CD4-positive, CD25-positive, alpha-beta regulatory T cell (primary cell): ENCODE measurements around the gene RNU2-1. TPM values are rescaled to one million over a fixed set of nuclear protein-coding genes. Genes with fewer than 3 reads are reported as not detected.

ENCODE experiments used
- ATAC-seq, 2 donors: fragments of 150-1000 bp; cut with Tn5 transposase; one replicate each; pipeline ENCODE4 v1.10.0; 2021; ENCODE audit warnings: low read depth in 2 of 2, moderate number of reproducible peaks in 2 of 2, moderate library complexity in 1 of 2
- DNase-seq, 3 donors: peaks; one replicate each; pipeline versions ENCODE4 v3.0.0 to v3.0.0-alpha.2; 2012 to 2022; ENCODE audit warnings: mixed read lengths in 1 of 3
- H3K27ac ChIP-seq: one replicate; pipeline ENCODE4 v1.7.0; 2013; ENCODE audit warnings: mild to moderate bottlenecking, low read length; ENCODE audit not compliant: insufficient read depth, poor library complexity, severe bottlenecking
- H3K27me3 ChIP-seq: one replicate; pipeline ENCODE4 v1.7.0; 2013; ENCODE audit warnings: low read length; ENCODE audit not compliant: control insufficient read depth, insufficient read depth
- H3K36me3 ChIP-seq: one replicate; pipeline ENCODE4 v1.7.0; 2013; ENCODE audit warnings: mild to moderate bottlenecking, low read length, moderate library complexity; ENCODE audit not compliant: control insufficient read depth, insufficient read depth
- H3K4me1 ChIP-seq: 2 replicates; pipeline ENCODE4 v1.7.0; 2013; ENCODE audit warnings: mild to moderate bottlenecking, low read length; ENCODE audit not compliant: insufficient read depth, control insufficient read depth, poor library complexity, severe bottlenecking
- H3K4me3 ChIP-seq: one replicate; pipeline ENCODE4 v1.7.0; 2013; ENCODE audit warnings: low read depth, mild to moderate bottlenecking, low read length, moderate library complexity
- H3K9me3 ChIP-seq, 2 experiments: 1 replicate in 1 of 2; 2 replicates in 1 of 2; pipeline ENCODE4 v1.7.0; 2013; ENCODE audit warnings: low read length in 2 of 2, mild to moderate bottlenecking in 1 of 2, moderate library complexity in 1 of 2; ENCODE audit not compliant: control insufficient read depth in 2 of 2
- H3K27ac Mint-ChIP-seq, 3 donors: one replicate each; pipeline ENCODE4 v1.8.0; 2020 to 2022; ENCODE audit warnings: mild to moderate bottlenecking in 3 of 3, mixed read lengths in 3 of 3, moderate library complexity in 2 of 3
- H3K27me3 Mint-ChIP-seq: one replicate; pipeline ENCODE4 v1.8.0; 2022; ENCODE audit warnings: mild to moderate bottlenecking, mixed read lengths
- H3K36me3 Mint-ChIP-seq: one replicate; pipeline ENCODE4 v1.8.0; 2020; ENCODE audit warnings: mixed read lengths
- H3K4me1 Mint-ChIP-seq, 4 donors: one replicate each; pipeline ENCODE4 v1.8.0; 2020 to 2022; ENCODE audit warnings: mixed read lengths in 4 of 4, mild to moderate bottlenecking in 1 of 4
- H3K4me3 Mint-ChIP-seq, 4 donors: one replicate each; pipeline ENCODE4 v1.8.0; 2020 to 2022; ENCODE audit warnings: mild to moderate bottlenecking in 4 of 4, mixed read lengths in 4 of 4, moderate library complexity in 3 of 4
- H3K9me3 Mint-ChIP-seq, 7 donors: one replicate each; pipeline ENCODE4 v1.8.0; 2020 to 2022; ENCODE audit warnings: mixed read lengths in 7 of 7, mild to moderate bottlenecking in 3 of 7, moderate library complexity in 2 of 7
- polyA plus RNA-seq, 4 donors: library from polyadenylated mRNA; unstranded; fragments of 300-500 nt; fragmentation: Illumina TruSeq; gene quantifications; one replicate each; pipeline ENCODE4 v1.2.3, GENCODE V29; 2021
- total RNA-seq: library from RNA; stranded (reverse); gene quantifications from one replicate; pipeline ENCODE4 v1.2.3, GENCODE V29; 2022

RNU2-1 gene
- total and polyA plus RNA-seq, 5 donors from 2014 or later, result 4,537 TPM; not detected in 4

- H3K27ac ChIP-seq, result no peak overlapping the region
- no peaks in the 10 kb centered on the region for H3K27me3 ChIP-seq
- no peaks in the 10 kb centered on the region for H3K9me3 Mint-ChIP-seq
- no peak overlapping the region for H3K27ac Mint-ChIP-seq
- peaks cover 0 to 22% (median 16%) of the 10 kb centered on the region in 4 donors for H3K4me1 Mint-ChIP-seq
- DNase-seq (no peak), ATAC-seq (no peak)
- peaks cover 36% of the 10 kb centered on the region for H3K36me3 Mint-ChIP-seq
- no peak overlapping the region for H3K4me3 Mint-ChIP-seq
- H3K4me1 ChIP-seq, result no peaks in the 10 kb centered on the region
- no peak overlapping the region for H3K4me3 ChIP-seq
- H3K9me3 ChIP-seq, result no peaks in the 10 kb centered on the region
- peaks cover 8% of the 10 kb centered on the region for H3K36me3 ChIP-seq
- no peaks in the 10 kb centered on the region for H3K27me3 Mint-ChIP-seq
These were observed 13.9 kb downstream of the RNU2-1 start for GRCh38 chr17:43219746-43220380.

- H3K4me1 Mint-ChIP-seq, result peaks cover 0 to 22% (median 16%) of the 10 kb centered on the region in 4 donors
- H3K4me3 ChIP-seq, result no peak overlapping the region
- no peaks in the 10 kb centered on the region for H3K27me3 ChIP-seq
- DNase-seq (no peak), ATAC-seq (no peak)
- no peak overlapping the region for H3K4me3 Mint-ChIP-seq
- H3K27ac ChIP-seq, result no peak overlapping the region
- H3K36me3 Mint-ChIP-seq, result peaks cover 33% of the 10 kb centered on the region
- H3K4me1 ChIP-seq, result no peaks in the 10 kb centered on the region
- no peaks in the 10 kb centered on the region for H3K9me3 ChIP-seq
- no peaks in the 10 kb centered on the region for H3K27me3 Mint-ChIP-seq
- no peak overlapping the region for H3K27ac Mint-ChIP-seq
- no peaks in the 10 kb centered on the region for H3K9me3 Mint-ChIP-seq
- H3K36me3 ChIP-seq, result peaks cover 8% of the 10 kb centered on the region
These were observed 14.8 kb downstream of the RNU2-1 start for GRCh38 chr17:43219001-43219400.

- no peak overlapping the region for H3K4me3 ChIP-seq
- no peaks in the 10 kb centered on the region for H3K9me3 Mint-ChIP-seq
- ATAC-seq (no peak), DNase-seq (peak in 1 of 3 donors; percentile 17)
- peaks cover 8% of the 10 kb centered on the region for H3K4me1 ChIP-seq
- H3K36me3 Mint-ChIP-seq, result peaks cover 29% of the 10 kb centered on the region
- H3K4me1 Mint-ChIP-seq, result peaks cover 3 to 35% (median 21%) of the 10 kb centered on the region in 4 donors
- H3K27me3 Mint-ChIP-seq, result no peaks in the 10 kb centered on the region
- peaks cover 8% of the 10 kb centered on the region for H3K36me3 ChIP-seq
- no peak overlapping the region for H3K27ac ChIP-seq
- peak overlapping the region in 2 of 4 donors; percentile 35 for H3K4me3 Mint-ChIP-seq
- no peaks in the 10 kb centered on the region for H3K9me3 ChIP-seq
- peak overlapping the region in 2 of 3 donors; percentile 8 to 15 for H3K27ac Mint-ChIP-seq
- H3K27me3 ChIP-seq, result no peaks in the 10 kb centered on the region
These were observed 16.1 kb downstream of the RNU2-1 start for GRCh38 chr17:43217614-43218087.

- Histone ChIP-seq H3K27ac (no peak overlapping the region), H3K9me3 (no peaks in the 10 kb centered on the region), H3K4me1 (peaks cover 15% of the 10 kb centered on the region), H3K36me3 (peaks cover 8% of the 10 kb centered on the region), H3K27me3 (no peaks in the 10 kb centered on the region), H3K4me3 (no peak overlapping the region)
- H3K4me1 Mint-ChIP-seq, result peaks cover 6 to 42% (median 27%) of the 10 kb centered on the region in 4 donors
- H3K4me3 Mint-ChIP-seq, result peak overlapping the region in 1 of 4 donors; percentile 35
- peaks cover 29% of the 10 kb centered on the region for H3K36me3 Mint-ChIP-seq
- ATAC-seq, result no peak
- H3K27me3 Mint-ChIP-seq, result no peaks in the 10 kb centered on the region
- no peaks in the 10 kb centered on the region for H3K9me3 Mint-ChIP-seq
- H3K27ac Mint-ChIP-seq, result peak overlapping the region in 2 of 3 donors; percentile 42 to 65
- no peak for DNase-seq
These were observed 16.8 kb downstream of the RNU2-1 start for GRCh38 chr17:43216762-43217613.

GRCh38 chr17:43216369-43216761 lies 17.4 kb downstream of the RNU2-1 start:
- DNase-seq, result no peak
- H3K4me1 Mint-ChIP-seq, result peaks cover 6 to 45% (median 30%) of the 10 kb centered on the region in 4 donors
- Histone ChIP-seq H3K4me3 (no peak overlapping the region), H3K27me3 (no peaks in the 10 kb centered on the region), H3K27ac (no peak overlapping the region), H3K36me3 (peaks cover 8% of the 10 kb centered on the region), H3K4me1 (peaks cover 16% of the 10 kb centered on the region), H3K9me3 (no peaks in the 10 kb centered on the region)
- H3K36me3 Mint-ChIP-seq, result peaks cover 29% of the 10 kb centered on the region
- no peak for ATAC-seq
- no peaks in the 10 kb centered on the region for H3K9me3 Mint-ChIP-seq
- H3K4me3 Mint-ChIP-seq, result no peak overlapping the region
- peak overlapping the region in 1 of 3 donors; percentile 65 for H3K27ac Mint-ChIP-seq
- H3K27me3 Mint-ChIP-seq, result no peaks in the 10 kb centered on the region

GRCh38 chr17:43215341-43215740 lies 18.4 kb downstream of the RNU2-1 start:
- H3K4me3 ChIP-seq, result no peak overlapping the region
- ATAC-seq (no peak), DNase-seq (no peak)
- Mint-ChIP-seq H3K27ac (no peak overlapping the region), H3K4me3 (no peak overlapping the region), H3K4me1 (peaks cover 13 to 54% (median 37%) of the 10 kb centered on the region in 4 donors), H3K9me3 (no peaks in the 10 kb centered on the region), H3K36me3 (peaks cover 29% of the 10 kb centered on the region), H3K27me3 (no peaks in the 10 kb centered on the region)
- H3K4me1 ChIP-seq, result peaks cover 25% of the 10 kb centered on the region
- H3K9me3 ChIP-seq, result no peaks in the 10 kb centered on the region
- no peaks in the 10 kb centered on the region for H3K27me3 ChIP-seq
- H3K36me3 ChIP-seq, result peaks cover 8% of the 10 kb centered on the region
- no peak overlapping the region for H3K27ac ChIP-seq

- Histone ChIP-seq H3K9me3 (no peaks in the 10 kb centered on the region), H3K27me3 (no peaks in the 10 kb centered on the region), H3K27ac (no peak overlapping the region), H3K36me3 (peaks cover 20% of the 10 kb centered on the region), H3K4me1 (peaks cover 25% of the 10 kb centered on the region), H3K4me3 (no peak overlapping the region)
- H3K4me1 Mint-ChIP-seq, result peaks cover 13 to 52% (median 33%) of the 10 kb centered on the region in 4 donors
- peak overlapping the region in 3 of 4 donors; percentile 39 to 94 (median 87) for H3K4me3 Mint-ChIP-seq
- H3K27ac Mint-ChIP-seq, result peak overlapping the region in 2 of 3 donors; percentile 75 to 95
- peaks cover 30% of the 10 kb centered on the region for H3K36me3 Mint-ChIP-seq
- no peak for DNase-seq
- peaks cover 0 to 1% (median 0%) of the 10 kb centered on the region in 7 donors for H3K9me3 Mint-ChIP-seq
- no peak for ATAC-seq
- no peaks in the 10 kb centered on the region for H3K27me3 Mint-ChIP-seq
These were observed 20.2 kb downstream of the RNU2-1 start for GRCh38 chr17:43213545-43213944.
